HL-60 (cell line): ENCODE data around the gene EMC9.

ENCODE experiments used
- DNase-seq, 2 experiments: peaks; one replicate each; pipeline ENCODE4 v3.0.0-alpha.2; 2010 to 2020; ENCODE audit warnings: low read depth in 1 of 2, low spot score in 1 of 2
- H3K27ac ChIP-seq: fragments of 250-450 bp; sonication (Bioruptor Pico); replicated peaks from 2 replicates; pipeline ENCODE4 v1.5.1; 2020; ENCODE audit warnings: mild to moderate bottlenecking, moderate library complexity
- H3K27me3 ChIP-seq: fragments of 250-450 bp; sonication (Bioruptor Pico); 2 replicates; pipeline ENCODE4 v1.5.1; 2021; ENCODE audit warnings: mild to moderate bottlenecking, moderate library complexity; ENCODE audit not compliant: insufficient read depth, poor library complexity, severe bottlenecking
- H3K4me3 ChIP-seq: replicated peaks from 2 replicates; pipeline ENCODE4 v1.5.1; 2011; ENCODE audit warnings: mild to moderate bottlenecking, control low read depth, low read length; ENCODE audit not compliant: insufficient read depth
- GABPA ChIP-seq: IDR thresholded peaks from 2 replicates; pipeline ENCODE4 v1.6.1; 2012; ENCODE audit warnings: low read depth
- POLR2AphosphoS5 ChIP-seq: IDR thresholded peaks from 2 replicates; pipeline ENCODE4 v1.6.1; 2012; ENCODE audit warnings: low read depth
- REST ChIP-seq: IDR thresholded peaks from 2 replicates; pipeline ENCODE4 v1.6.1; 2012; ENCODE audit warnings: low read depth; ENCODE audit not compliant: insufficient replicate concordance
- SPI1 ChIP-seq: IDR thresholded peaks from 2 replicates; pipeline ENCODE4 v1.6.1; 2012; ENCODE audit warnings: low read depth, mild to moderate bottlenecking, borderline replicate concordance
- TF ChIP-seq, protein P1 (sequence below): IDR thresholded peaks from one replicate; pipeline ENCODE4 v1.5.1; 2011; ENCODE audit warnings: low read length, control low read depth, inconsistent platforms; ENCODE audit not compliant: insufficient read depth

The EMC9 gene

GRCh38 chr14:24179961-24180796, 38.8 kb upstream of the EMC9 start:
- DNase-seq, result no peak
- TF ChIP-seq POLR2AphosphoS5 (no peak), GABPA (no peak), SPI1 (no peak), REST (no peak)
- TF ChIP-seq, protein P1, sequence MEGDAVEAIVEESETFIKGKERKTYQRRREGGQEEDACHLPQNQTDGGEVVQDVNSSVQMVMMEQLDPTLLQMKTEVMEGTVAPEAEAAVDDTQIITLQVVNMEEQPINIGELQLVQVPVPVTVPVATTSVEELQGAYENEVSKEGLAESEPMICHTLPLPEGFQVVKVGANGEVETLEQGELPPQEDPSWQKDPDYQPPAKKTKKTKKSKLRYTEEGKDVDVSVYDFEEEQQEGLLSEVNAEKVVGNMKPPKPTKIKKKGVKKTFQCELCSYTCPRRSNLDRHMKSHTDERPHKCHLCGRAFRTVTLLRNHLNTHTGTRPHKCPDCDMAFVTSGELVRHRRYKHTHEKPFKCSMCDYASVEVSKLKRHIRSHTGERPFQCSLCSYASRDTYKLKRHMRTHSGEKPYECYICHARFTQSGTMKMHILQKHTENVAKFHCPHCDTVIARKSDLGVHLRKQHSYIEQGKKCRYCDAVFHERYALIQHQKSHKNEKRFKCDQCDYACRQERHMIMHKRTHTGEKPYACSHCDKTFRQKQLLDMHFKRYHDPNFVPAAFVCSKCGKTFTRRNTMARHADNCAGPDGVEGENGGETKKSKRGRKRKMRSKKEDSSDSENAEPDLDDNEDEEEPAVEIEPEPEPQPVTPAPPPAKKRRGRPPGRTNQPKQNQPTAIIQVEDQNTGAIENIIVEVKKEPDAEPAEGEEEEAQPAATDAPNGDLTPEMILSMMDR, result no peak
- Histone ChIP-seq H3K27me3 (no peaks in the 10 kb centered on the region), H3K4me3 (no peak overlapping the region), H3K27ac (no peak overlapping the region)

DNA sequence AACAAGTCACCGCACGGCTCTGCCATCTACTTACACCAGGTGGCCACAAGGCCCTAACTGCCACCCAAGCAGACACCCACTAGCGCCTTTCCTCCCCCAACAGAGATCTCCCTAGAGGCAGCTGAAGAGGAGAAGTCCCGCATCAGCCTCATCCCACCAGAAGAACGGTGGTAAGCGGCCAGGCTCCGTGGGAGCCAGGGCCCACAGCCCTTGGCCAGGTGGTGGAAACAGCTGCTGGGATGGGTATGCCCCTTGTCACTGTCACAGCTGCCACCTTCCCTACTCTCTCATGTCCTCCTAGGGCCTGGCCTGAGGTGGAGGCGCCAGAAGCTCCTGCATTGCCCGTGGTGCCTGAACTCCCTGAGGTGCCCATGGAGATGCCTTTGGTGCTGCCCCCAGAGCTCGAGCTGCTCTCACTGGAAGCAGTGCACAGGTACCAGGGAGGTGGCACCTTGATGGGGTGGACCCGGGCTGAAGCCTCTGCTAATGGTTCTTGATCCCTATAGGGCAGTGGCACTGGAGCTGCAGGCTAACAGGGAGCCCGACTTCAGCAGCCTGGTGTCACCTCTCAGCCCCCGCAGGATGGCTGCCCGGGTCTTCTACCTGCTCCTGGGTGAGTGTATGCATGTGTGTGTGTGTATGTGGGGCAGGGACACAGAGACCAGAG, 38.0 kb upstream of the EMC9 start:
- Histone ChIP-seq H3K27ac (no peak overlapping the region), H3K4me3 (no peak overlapping the region), H3K27me3 (no peaks in the 10 kb centered on the region)
- DNase-seq, result no peak
- no peak for TF ChIP-seq REST
- no peak for TF ChIP-seq POLR2AphosphoS5
- TF ChIP-seq, protein P1, result no peak
- TF ChIP-seq SPI1, result no peak
- TF ChIP-seq GABPA, result no peak

GRCh38 chr14:24178399-24179178, 37.2 kb upstream of the EMC9 start:
- no peak for DNase-seq
- H3K4me3 ChIP-seq, result no peak overlapping the region

More at GRCh38 chr14:24178399-24179178, 37.2 kb upstream of the EMC9 start:
- Histone ChIP-seq H3K27me3 (no peaks in the 10 kb centered on the region), H3K27ac (no peak overlapping the region)
- TF ChIP-seq POLR2AphosphoS5 (no peak), SPI1 (no peak), REST (no peak), GABPA (no peak)
- TF ChIP-seq, protein P1, result no peak
